SK-N-SH treated with all-trans-retinoic acid at 6 μM for 48 hours (cell line): ENCODE results near the gene NLE1.

Source experiments
- BACH2 ChIP-seq: fragments of 250-450 bp; sonication (Bioruptor Pico); IDR thresholded peaks from 2 replicates; pipeline ENCODE4 v1.9.0; 2021; ENCODE audit warnings: mild to moderate bottlenecking, borderline replicate concordance
- CREB5 ChIP-seq: fragments of 250-450 bp; sonication (Bioruptor Pico); IDR thresholded peaks from 2 replicates; pipeline ENCODE4 v1.5.1; 2020; ENCODE audit warnings: low read depth, mild to moderate bottlenecking, moderate library complexity
- CSRNP3 ChIP-seq: fragments of 250-450 bp; sonication (Bioruptor Pico); IDR thresholded peaks from 2 replicates; pipeline ENCODE4 v1.5.1; 2021; ENCODE audit warnings: mild to moderate bottlenecking, moderate library complexity
- ESRRG ChIP-seq: fragments of 250-450 bp; sonication (Bioruptor Pico); IDR thresholded peaks from 2 replicates; pipeline ENCODE4 v1.6.1; 2021; ENCODE audit warnings: mild to moderate bottlenecking
- GLIS3 ChIP-seq: fragments of 250-450 bp; sonication (Bioruptor Pico); IDR thresholded peaks from 2 replicates; pipeline ENCODE4 v1.5.0; 2020; ENCODE audit warnings: mild to moderate bottlenecking, moderate library complexity
- PATZ1 ChIP-seq: fragments of 250-450 bp; sonication (Bioruptor Pico); IDR thresholded peaks from 2 replicates; pipeline ENCODE4 v1.8.0; 2020; ENCODE audit warnings: mild to moderate bottlenecking, moderate library complexity, borderline replicate concordance
- PPARA ChIP-seq: fragments of 250-450 bp; sonication (Bioruptor Pico); IDR thresholded peaks from 2 replicates; pipeline ENCODE4 v1.5.0; 2020; ENCODE audit warnings: mild to moderate bottlenecking, borderline replicate concordance
- SNAI2 ChIP-seq: fragments of 250-450 bp; sonication (Bioruptor Pico); IDR thresholded peaks from 2 replicates; pipeline ENCODE4 v1.5.0; 2020; ENCODE audit warnings: mild to moderate bottlenecking, moderate library complexity
- TOX ChIP-seq: fragments of 250-450 bp; sonication (Bioruptor Pico); IDR thresholded peaks from 2 replicates; pipeline ENCODE4 v1.8.0; 2021; ENCODE audit warnings: mild to moderate bottlenecking, moderate library complexity, borderline replicate concordance
- ZFP3 ChIP-seq: fragments of 250-450 bp; sonication (Bioruptor Pico); IDR thresholded peaks from 2 replicates; pipeline ENCODE4 v1.5.0; 2020; ENCODE audit warnings: mild to moderate bottlenecking, moderate library complexity
- ZNF8 ChIP-seq: fragments of 450-650 bp; formaldehyde crosslinking; IDR thresholded peaks from 2 replicates; pipeline ENCODE4 v1.5.0; 2020; ENCODE audit warnings: mild to moderate bottlenecking, moderate library complexity

- TF ChIP-seq TOX (CRISPR knock-in tag) (no peak), PPARA (CRISPR knock-in tag) (no peak), CREB5 (CRISPR knock-in tag) (no peak), ZFP3 (CRISPR knock-in tag) (no peak), CSRNP3 (CRISPR knock-in tag) (no peak), PATZ1 (CRISPR knock-in tag) (no peak), GLIS3 (CRISPR knock-in tag) (no peak), SNAI2 (CRISPR knock-in tag) (no peak), BACH2 (CRISPR knock-in tag) (no peak), ESRRG (CRISPR knock-in tag) (no peak), ZNF8 (CRISPR knock-in tag) (no peak)
These were observed 52.4 kb downstream of the NLE1 start for GRCh38 chr17:35089586-35090296.
